ENCODE results near the gene LRRC8E. TPM values are rescaled to one million over a fixed set of nuclear protein-coding genes. Genes with fewer than 3 reads are reported as not detected.
A peak's percentile ranks its signal among the peaks of the same experiment; 100 is the strongest.

The LRRC8E gene
- total and polyA plus RNA-seq, 2 of the 8 experiments (the other 6 are each of a cell fraction or from before 2014, with no cell fraction given), result 2.7 to 2.9 TPM

- no peak overlapping the region for H4K91ac ChIP-seq (replicated peaks; ENCODE audit: insufficient read length, low read length)
- H3K9me3 ChIP-seq (ENCODE audit: insufficient read depth in 2 of 2, low read depth in 1 of 2, low read length in 1 of 2), result no peaks in the 10 kb centered on the region
- no peak overlapping the region for H2BK15ac ChIP-seq (ENCODE audit: low read length)
- H2BK5ac ChIP-seq (ENCODE audit: low read depth, low read length), result 0 out of 2 replicates have a peak overlapping the region, but pooled peaks have one; percentile 1
- FAIRE-seq (no peak), DNase-seq (ENCODE audit: low read depth in 1 of 2, low spot score in 2 of 2) (no peak)
- H3K4me1 ChIP-seq (replicated peaks in 1 of 4; ENCODE audit: control insufficient read depth in 3 of 4, insufficient read depth in 4 of 4, low read length in 3 of 4), result peaks cover 4 to 17% (median 10%) of the 10 kb centered on the region in 4 experiments; a peak in 6 of 7 replicates
- peaks cover 0 to 4% of the 10 kb centered on the region in 2 experiments for H4K20me1 ChIP-seq (replicated peaks in 1 of 2; ENCODE audit: control insufficient read depth in 1 of 2, insufficient read depth in 2 of 2, low read length in 2 of 2)
- peaks cover 5% of the 10 kb centered on the region; the same call in 1 of the 2 replicates for H3K23me2 ChIP-seq (ENCODE audit: low read depth, low read length)
- no peak overlapping the region for H3K14ac ChIP-seq (ENCODE audit: insufficient read length)
- H2AFZ ChIP-seq (ENCODE audit: low read length), result no peak overlapping the region
- no peak overlapping the region for H3K23ac ChIP-seq (ENCODE audit: insufficient read length)
- H2BK120ac ChIP-seq (replicated peaks; ENCODE audit: low read depth, low read length), result no peak overlapping the region
- ChIA-PET CTCF (ENCODE audit: partially characterized antibody) (interaction anchor here (0.8 to 2.9 kb wide), 4 partner anchors 7 to 124 kb away, joined by 3 to 21 read pairs (median 4); no protein-coding TSS in a partner anchor), POLR2A (ENCODE audit: partially characterized antibody) (interaction anchor here (1.0 to 2.5 kb wide), 2 partner anchors 32 to 61 kb away, joined by 3 to 18 read pairs; no protein-coding TSS in a partner anchor)
- H3K27me3 ChIP-seq (replicated peaks in 1 of 4; ENCODE audit: control insufficient read depth in 3 of 4, extremely low read depth in 1 of 4, insufficient read depth in 3 of 4, low read length in 3 of 4), result peaks cover 0 to 6% (median 4%) of the 10 kb centered on the region in 4 experiments; a peak in 3 of 7 replicates
- peak overlapping the region; percentile 57; the same call in 1 of the 2 replicates for H4K8ac ChIP-seq (ENCODE audit: extremely low read depth, insufficient read depth, low read length)
- H3K4ac ChIP-seq (replicated peaks; ENCODE audit: insufficient read length, low read depth, low read length), result no peak overlapping the region
- H3K4me2 ChIP-seq (ENCODE audit: insufficient read depth in 1 of 2, low read depth in 2 of 2, low read length in 2 of 2), result no peak overlapping the region
- no peak overlapping the region for H3K56ac ChIP-seq (replicated peaks; ENCODE audit: insufficient read length, low read depth, low read length)
- no peak overlapping the region for H2BK12ac ChIP-seq (ENCODE audit: low read depth, low read length)
- H2AK5ac ChIP-seq (ENCODE audit: low read depth, low read length), result no peak overlapping the region
- no peaks in the 10 kb centered on the region for H3K79me2 ChIP-seq (ENCODE audit: control insufficient read depth in 1 of 2, insufficient read depth in 2 of 2, low read length in 2 of 2)
- 83% methylated on average over 16 of the region's 16 CpGs; no CpG with 5 or more reads in 1 of the 2 experiments for WGBS, 2 experiments (ENCODE audit: extremely low coverage in 1 of 2, insufficient coverage in 1 of 2, insufficient read length in 1 of 2, insufficient replicate concordance in 2 of 2, low coverage in 1 of 2, low lambda C conversion rate in 2 of 2, missing lambda C conversion rate in 1 of 2)
- no peak overlapping the region for H3K4me3 ChIP-seq (ENCODE audit: extremely low read depth in 1 of 4, insufficient read depth in 2 of 4, low read depth in 3 of 4, low read length in 4 of 4)
- H3K79me1 ChIP-seq (ENCODE audit: low read depth, low read length), result no peaks in the 10 kb centered on the region
- no peak overlapping the region for H4K5ac ChIP-seq (ENCODE audit: insufficient read length, low read depth, low read length)
- no peaks in the 10 kb centered on the region for H3K36me3 ChIP-seq (ENCODE audit: control insufficient read depth in 2 of 4, insufficient read depth in 4 of 4, low read length in 3 of 4)
- H3K27ac ChIP-seq (ENCODE audit: low read depth, low read length), result no peak overlapping the region
- no peak overlapping the region for H2BK20ac ChIP-seq (ENCODE audit: low read length)
- H3K18ac ChIP-seq (ENCODE audit: extremely low read depth, low read length), result no peak overlapping the region
- no peak overlapping the region for H3K9ac ChIP-seq (replicated peaks in 1 of 4; ENCODE audit: extremely low read depth in 1 of 4, low read depth in 3 of 4, low read length in 3 of 4)
- TF ChIP-seq CHD1 (IDR thresholded peaks at IDR 0.05; ENCODE audit: low read depth, low read length) (no peak), SAP30 (IDR thresholded peaks at IDR 0.05; ENCODE audit: insufficient read depth, insufficient replicate concordance, low read length) (no peak), ZNF274 (IDR thresholded peaks at IDR 0.05; ENCODE audit: borderline replicate concordance, extremely low read depth, low read length) (no peak), SIRT6 (IDR thresholded peaks at IDR 0.05; ENCODE audit: low read length) (no peak), POLR2A (IDR thresholded peaks at IDR 0.05; ENCODE audit: control extremely low read depth in 1 of 2, low read depth in 2 of 2, low read length in 2 of 2) (no peak), TCF12 (IDR thresholded peaks at IDR 0.05; ENCODE audit: low read depth, low read length) (no peak), TBP (IDR thresholded peaks at IDR 0.05; ENCODE audit: low read depth, low read length) (no peak), CBX8 (IDR thresholded peaks at IDR 0.05; ENCODE audit: borderline replicate concordance, low read depth, low read length) (no peak), ATF2 (IDR thresholded peaks at IDR 0.05; ENCODE audit: low read length) (no peak), GTF2F1 (IDR thresholded peaks at IDR 0.05; ENCODE audit: borderline replicate concordance, low read depth, low read length) (no peak), SIN3A (conservative IDR thresholded peaks at IDR 0.05 in 1 of 2, IDR thresholded peaks at IDR 0.05 in 1 of 2; ENCODE audit: low read depth in 1 of 2, low read length in 2 of 2) (no peak), TAF7 (optimal IDR thresholded peaks at IDR 0.05; ENCODE audit: borderline replicate concordance, low read depth, low read length) (no peak)
These were observed 32.2 kb upstream of the LRRC8E start for GRCh38 chr19:7856109-7856591.

Data from H1 (cell line).